Measurements from ENCODE around the gene PLCB1.
"Not testable (repeated sequence)": the region's sequence is repeated elsewhere in the genome, so short reads cannot be mapped to it uniquely, and the experiment has no call there.

PLCB1 gene

DNA sequence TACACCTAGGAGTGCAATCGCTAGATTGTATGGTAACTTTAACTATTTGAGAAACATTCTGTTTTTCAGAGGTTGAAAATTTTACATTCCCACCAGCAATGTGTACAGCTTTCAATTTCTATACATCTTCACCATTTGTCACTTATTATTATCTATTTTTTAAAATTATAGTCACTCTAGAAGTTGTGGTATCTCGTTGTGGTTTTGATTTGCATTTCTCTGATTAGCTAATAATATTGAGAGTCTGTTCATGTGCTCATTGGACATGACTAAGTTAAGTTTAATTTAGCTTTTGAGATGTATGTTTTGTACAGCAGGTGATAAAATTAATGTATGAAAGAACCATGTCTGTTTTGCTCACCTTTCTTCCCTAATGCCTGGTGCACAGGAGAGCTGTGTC lies 34.8 kb upstream of the PLCB1 start:
- Histone ChIP-seq H3K9me3 (ENCODE audit: insufficient read depth, low read length, severe bottlenecking) (no peaks in the 10 kb centered on the region), H3K79me2 (ENCODE audit: insufficient read depth, low read length) (no peaks in the 10 kb centered on the region), H3K4me1 (ENCODE audit: insufficient read depth, low read length) (no peaks in the 10 kb centered on the region), H3K4me2 (ENCODE audit: insufficient read depth, low read length) (no peak overlapping the region), H3K36me3 (ENCODE audit: insufficient read depth, low read length) (no peaks in the 10 kb centered on the region), H3K4me3 (ENCODE audit: low read depth in 1 of 2, low read length in 2 of 2) (no peak overlapping the region), H3K27me3 (ENCODE audit: insufficient read depth, low read length, poor library complexity) (no peaks in the 10 kb centered on the region), H4K20me1 (ENCODE audit: insufficient read depth, low read length) (no peaks in the 10 kb centered on the region), H3K9ac (ENCODE audit: low read depth, low read length) (no peak overlapping the region), H3K27ac (ENCODE audit: low read length) (no peak overlapping the region), H2AFZ (ENCODE audit: low read depth, low read length) (no peak overlapping the region)
- ATAC-seq (ENCODE audit: insufficient read depth, low read depth) (no peak), DNase-seq (no peak)
- TF ChIP-seq EZH2 (IDR thresholded peaks at IDR 0.05; ENCODE audit: borderline replicate concordance, low read depth, low read length, severe bottlenecking) = no peak
- TF ChIP-seq, protein P1, sequence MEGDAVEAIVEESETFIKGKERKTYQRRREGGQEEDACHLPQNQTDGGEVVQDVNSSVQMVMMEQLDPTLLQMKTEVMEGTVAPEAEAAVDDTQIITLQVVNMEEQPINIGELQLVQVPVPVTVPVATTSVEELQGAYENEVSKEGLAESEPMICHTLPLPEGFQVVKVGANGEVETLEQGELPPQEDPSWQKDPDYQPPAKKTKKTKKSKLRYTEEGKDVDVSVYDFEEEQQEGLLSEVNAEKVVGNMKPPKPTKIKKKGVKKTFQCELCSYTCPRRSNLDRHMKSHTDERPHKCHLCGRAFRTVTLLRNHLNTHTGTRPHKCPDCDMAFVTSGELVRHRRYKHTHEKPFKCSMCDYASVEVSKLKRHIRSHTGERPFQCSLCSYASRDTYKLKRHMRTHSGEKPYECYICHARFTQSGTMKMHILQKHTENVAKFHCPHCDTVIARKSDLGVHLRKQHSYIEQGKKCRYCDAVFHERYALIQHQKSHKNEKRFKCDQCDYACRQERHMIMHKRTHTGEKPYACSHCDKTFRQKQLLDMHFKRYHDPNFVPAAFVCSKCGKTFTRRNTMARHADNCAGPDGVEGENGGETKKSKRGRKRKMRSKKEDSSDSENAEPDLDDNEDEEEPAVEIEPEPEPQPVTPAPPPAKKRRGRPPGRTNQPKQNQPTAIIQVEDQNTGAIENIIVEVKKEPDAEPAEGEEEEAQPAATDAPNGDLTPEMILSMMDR (IDR thresholded peaks at IDR 0.05; ENCODE audit: borderline replicate concordance, extremely low read depth, low read length, poor library complexity, severe bottlenecking) = no peak

DNA sequence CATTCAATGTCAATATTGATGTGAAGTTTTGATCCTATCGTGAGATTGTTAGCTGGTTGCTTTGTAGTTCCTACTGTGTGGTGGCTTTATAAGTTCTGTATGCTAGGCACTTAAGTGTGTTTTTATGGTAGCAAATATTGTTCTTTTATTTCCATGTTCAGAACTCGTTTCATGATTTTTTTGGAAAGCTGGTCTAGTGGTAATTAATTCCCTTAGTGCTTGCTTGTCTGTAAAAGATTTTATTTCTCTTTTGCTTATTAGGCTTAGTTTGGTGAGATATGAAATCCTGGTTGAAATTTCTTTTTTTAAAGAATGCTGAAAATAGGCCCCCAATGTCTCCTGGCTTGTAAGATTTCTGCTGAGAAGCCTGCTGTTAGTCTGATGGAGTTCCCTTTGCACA lies 27.8 kb upstream of the PLCB1 start:
- Histone ChIP-seq H3K27me3 (ENCODE audit: insufficient read depth, low read length, poor library complexity) (no peaks in the 10 kb centered on the region), H2AFZ (ENCODE audit: low read depth, low read length) (no peak overlapping the region), H4K20me1 (ENCODE audit: insufficient read depth, low read length) (no peaks in the 10 kb centered on the region), H3K9ac (ENCODE audit: low read depth, low read length) (no peak overlapping the region), H3K4me2 (ENCODE audit: insufficient read depth, low read length) (no peak overlapping the region), H3K4me3 (ENCODE audit: low read depth in 1 of 2, low read length in 2 of 2) (no peak overlapping the region), H3K79me2 (ENCODE audit: insufficient read depth, low read length) (no peaks in the 10 kb centered on the region), H3K4me1 (ENCODE audit: insufficient read depth, low read length) (no peaks in the 10 kb centered on the region), H3K9me3 (ENCODE audit: insufficient read depth, low read length, severe bottlenecking) (peaks cover 27% of the 10 kb centered on the region), H3K36me3 (ENCODE audit: insufficient read depth, low read length) (no peaks in the 10 kb centered on the region), H3K27ac (ENCODE audit: low read length) (no peak overlapping the region)
- DNase-seq (no peak), ATAC-seq (ENCODE audit: insufficient read depth, low read depth) (no peak)
- TF ChIP-seq EZH2 (IDR thresholded peaks at IDR 0.05; ENCODE audit: borderline replicate concordance, low read depth, low read length, severe bottlenecking) = no peak
- TF ChIP-seq, protein P1 (IDR thresholded peaks at IDR 0.05; ENCODE audit: borderline replicate concordance, extremely low read depth, low read length, poor library complexity, severe bottlenecking) = no peak

DNA sequence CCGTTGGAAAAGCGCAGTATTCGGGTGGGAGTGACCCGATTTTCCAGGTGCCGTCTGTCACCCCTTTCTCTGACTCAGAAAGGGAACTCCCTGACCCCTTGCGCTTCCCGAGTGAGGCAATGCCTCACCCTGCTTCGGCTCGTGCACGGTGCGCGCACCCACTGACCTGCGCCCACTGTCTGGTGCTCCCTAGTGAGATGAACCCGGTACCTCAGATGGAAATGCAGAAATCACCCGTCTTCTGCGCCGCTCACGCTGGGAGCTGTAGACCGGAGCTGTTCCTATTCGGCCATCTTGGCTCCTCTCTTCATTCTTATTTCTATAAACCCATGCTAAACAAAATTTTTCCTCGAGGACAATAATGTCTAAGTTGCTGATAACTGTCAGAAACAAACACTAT lies 17.5 kb upstream of the PLCB1 start:
- H3K4me3 ChIP-seq (ENCODE audit: low read depth in 1 of 2, low read length in 2 of 2); H2AFZ ChIP-seq (ENCODE audit: low read depth, low read length); ATAC-seq (ENCODE audit: insufficient read depth, low read depth): not testable (repeated sequence)

DNA sequence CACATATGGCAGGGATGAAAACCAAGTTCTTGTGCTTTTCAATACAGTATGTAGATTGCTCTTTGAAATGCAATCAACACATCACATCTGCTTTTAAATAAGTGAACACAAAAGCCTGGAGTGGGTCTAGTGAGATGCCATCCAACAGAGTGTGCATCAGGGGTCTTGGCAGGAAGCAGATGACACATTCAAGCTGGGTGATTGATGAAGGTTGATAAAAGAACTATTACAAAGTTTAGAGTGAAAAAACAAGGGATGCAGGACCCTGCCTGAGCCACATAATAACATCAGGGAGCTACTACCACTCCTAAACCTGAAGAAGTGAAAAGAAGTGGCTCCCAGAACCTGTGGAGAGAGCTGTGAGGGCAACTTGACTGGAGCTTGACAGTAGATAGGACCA lies 16.6 kb upstream of the PLCB1 start:
- TF ChIP-seq EZH2 (IDR thresholded peaks at IDR 0.05; ENCODE audit: borderline replicate concordance, low read depth, low read length, severe bottlenecking) = no peak
- TF ChIP-seq, protein P1 (IDR thresholded peaks at IDR 0.05; ENCODE audit: borderline replicate concordance, extremely low read depth, low read length, poor library complexity, severe bottlenecking) = no peak
- Histone ChIP-seq H3K36me3 (ENCODE audit: insufficient read depth, low read length) (no peaks in the 10 kb centered on the region), H3K9ac (ENCODE audit: low read depth, low read length) (no peak overlapping the region), H2AFZ (ENCODE audit: low read depth, low read length) (no peak overlapping the region), H3K4me3 (ENCODE audit: low read depth in 1 of 2, low read length in 2 of 2) (no peak overlapping the region), H3K79me2 (ENCODE audit: insufficient read depth, low read length) (no peaks in the 10 kb centered on the region), H3K27ac (ENCODE audit: low read length) (no peak overlapping the region), H4K20me1 (ENCODE audit: insufficient read depth, low read length) (no peaks in the 10 kb centered on the region), H3K4me1 (ENCODE audit: insufficient read depth, low read length) (no peaks in the 10 kb centered on the region), H3K4me2 (ENCODE audit: insufficient read depth, low read length) (no peak overlapping the region), H3K9me3 (ENCODE audit: insufficient read depth, low read length, severe bottlenecking) (no peaks in the 10 kb centered on the region), H3K27me3 (ENCODE audit: insufficient read depth, low read length, poor library complexity) (no peaks in the 10 kb centered on the region)
- no peak for DNase-seq
- ATAC-seq (ENCODE audit: insufficient read depth, low read depth) = no peak

More for the DNA sequence above, 17.5 kb upstream of the PLCB1 start:
- not testable (repeated sequence) for H3K4me2 ChIP-seq (ENCODE audit: insufficient read depth, low read length); DNase-seq; H3K27ac ChIP-seq (ENCODE audit: low read length); H3K4me1 ChIP-seq (ENCODE audit: insufficient read depth, low read length); H3K27me3 ChIP-seq (ENCODE audit: insufficient read depth, low read length, poor library complexity); H3K9ac ChIP-seq (ENCODE audit: low read depth, low read length); H3K9me3 ChIP-seq (ENCODE audit: insufficient read depth, low read length, severe bottlenecking); H3K79me2 ChIP-seq (ENCODE audit: insufficient read depth, low read length); H3K36me3 ChIP-seq (ENCODE audit: insufficient read depth, low read length); H4K20me1 ChIP-seq (ENCODE audit: insufficient read depth, low read length)
